Dendritic cell treated with granulocyte-macrophage colony-stimulating factor and Interleukin-4, amounts not matched to agents 40 ng/mL and 50 ng/mL, for 4 days (primary cell): ENCODE measurements around the gene ASAP2.

ENCODE experiments used
- H3K27ac Mint-ChIP-seq: one replicate; pipeline ENCODE4 v1.8.0; 2022; ENCODE audit warnings: mild to moderate bottlenecking, mixed read lengths
- H3K27me3 Mint-ChIP-seq: one replicate; pipeline ENCODE4 v1.8.0; 2022; ENCODE audit warnings: mild to moderate bottlenecking, mixed read lengths
- H3K36me3 Mint-ChIP-seq: one replicate; pipeline ENCODE4 v1.8.0; 2022; ENCODE audit warnings: low read depth, mixed read lengths
- H3K4me1 Mint-ChIP-seq: one replicate; pipeline ENCODE4 v1.8.0; 2022; ENCODE audit warnings: low read depth, mixed read lengths
- H3K4me3 Mint-ChIP-seq: one replicate; pipeline ENCODE4 v1.8.0; 2022; ENCODE audit warnings: mild to moderate bottlenecking, moderate library complexity, mixed read lengths
- H3K9me3 Mint-ChIP-seq: one replicate; pipeline ENCODE4 v1.8.0; 2022; ENCODE audit warnings: mixed read lengths
- intact Hi-C: fragments of 100-400 bp; cut with micrococcal nuclease; formaldehyde crosslinking; loops from one replicate; pipeline ENCODE4 v1.15.0; 2022

The ASAP2 gene

DNA sequence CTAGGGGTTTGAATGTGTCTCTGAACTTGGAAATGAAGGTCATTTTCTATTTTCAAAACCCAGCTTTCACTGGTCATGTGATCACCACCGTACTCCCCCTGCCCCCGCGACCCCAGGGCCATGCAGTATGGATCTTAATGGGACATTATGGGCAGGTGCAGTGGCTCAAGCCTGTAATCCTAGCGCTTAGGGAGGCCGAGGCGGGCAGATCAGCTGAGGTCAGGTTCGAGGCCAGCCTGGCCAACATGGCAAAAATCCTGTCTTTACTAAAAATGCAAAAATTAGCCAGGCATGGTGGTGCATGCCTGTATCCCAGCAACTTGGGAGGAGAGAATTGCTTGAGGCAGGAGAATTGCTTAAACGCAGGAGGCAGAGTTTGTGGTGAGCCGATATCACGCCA is 139.4 kb downstream of the ASAP2 start:
- H3K27me3 Mint-ChIP-seq, result no peaks in the 10 kb centered on the region
- intact Hi-C loops, result no loop called here

DNA sequence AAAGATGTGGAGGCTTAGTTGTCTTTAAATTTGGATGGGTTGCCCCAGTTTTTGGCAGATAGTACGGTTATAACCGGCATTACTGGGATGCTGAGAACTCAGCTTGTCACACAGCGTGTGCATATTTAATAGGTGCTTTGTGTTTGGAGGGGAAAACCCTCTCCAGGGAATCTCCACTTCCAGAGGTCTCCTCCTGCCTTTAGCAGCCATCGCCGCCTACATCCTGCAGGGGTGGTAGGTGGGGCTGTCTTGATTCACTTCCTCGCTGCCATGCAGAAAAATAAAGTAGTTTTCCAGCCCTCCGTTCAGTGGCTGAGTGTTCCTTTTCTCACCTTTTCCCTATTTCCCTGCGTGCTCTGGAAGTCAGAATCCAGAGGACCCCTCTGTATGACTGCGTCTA is 140.3 kb downstream of the ASAP2 start:
- Mint-ChIP-seq H3K9me3 (no peaks in the 10 kb centered on the region), H3K36me3 (peaks cover 13% of the 10 kb centered on the region), H3K4me3 (no peak overlapping the region), H3K4me1 (peaks cover 14% of the 10 kb centered on the region), H3K27ac (no peak overlapping the region), H3K27me3 (no peaks in the 10 kb centered on the region)
- intact Hi-C loops, result no loop called here

More for the DNA sequence above, 139.4 kb downstream of the ASAP2 start:
- Mint-ChIP-seq H3K36me3 (peaks cover 7% of the 10 kb centered on the region), H3K9me3 (no peaks in the 10 kb centered on the region), H3K4me1 (peaks cover 17% of the 10 kb centered on the region), H3K4me3 (no peak overlapping the region), H3K27ac (no peak overlapping the region)

DNA sequence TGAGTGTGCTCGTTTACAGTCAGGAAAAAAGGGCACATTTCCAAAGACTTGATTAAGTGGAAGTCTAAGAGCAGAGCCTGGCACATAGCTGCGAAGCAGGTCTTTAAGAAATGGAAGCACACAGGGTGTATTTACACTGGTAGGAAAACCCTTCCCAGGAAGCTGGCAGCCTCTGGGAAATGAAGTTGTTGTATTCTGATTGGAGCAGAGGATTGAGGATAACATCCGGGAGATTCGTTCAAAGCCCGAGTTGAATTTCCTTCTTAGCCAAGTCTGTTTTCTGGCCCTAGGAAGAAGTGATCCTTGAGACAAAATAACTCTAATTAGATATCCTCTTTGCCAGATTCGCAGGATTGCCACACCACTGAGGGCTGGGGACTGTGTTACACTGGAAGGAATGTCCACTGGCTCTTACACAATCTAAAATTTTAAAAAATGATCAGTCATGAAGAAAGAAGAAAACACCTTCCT is 140.8 kb downstream of the ASAP2 start:
- H3K27ac Mint-ChIP-seq, result no peak overlapping the region
- intact Hi-C loops, result no loop called here
- H3K9me3 Mint-ChIP-seq, result no peaks in the 10 kb centered on the region
- H3K4me3 Mint-ChIP-seq, result no peak overlapping the region
- H3K36me3 Mint-ChIP-seq, result peaks cover 14% of the 10 kb centered on the region
- peaks cover 9% of the 10 kb centered on the region for H3K4me1 Mint-ChIP-seq
- no peaks in the 10 kb centered on the region for H3K27me3 Mint-ChIP-seq

DNA sequence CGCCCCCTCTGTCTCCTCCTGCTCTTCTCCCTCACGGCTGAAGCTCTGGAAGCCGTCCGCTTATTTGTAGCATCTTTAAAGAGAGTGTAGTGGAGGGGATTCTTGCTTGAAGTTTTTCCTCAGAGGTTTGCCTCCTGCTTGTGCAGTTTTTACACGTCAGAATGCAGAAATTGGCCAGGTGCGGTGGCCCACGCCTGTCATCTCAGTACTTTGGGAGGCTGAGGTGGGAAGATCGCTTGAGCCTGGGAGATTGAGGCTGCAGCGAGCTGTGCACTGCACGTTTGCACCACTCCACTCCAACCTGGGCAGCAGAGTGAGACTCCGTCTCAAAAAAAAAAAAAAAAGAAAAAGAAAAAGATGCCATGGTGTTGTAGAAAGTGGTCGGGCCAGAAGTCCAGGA is 147.7 kb downstream of the ASAP2 start:
- intact Hi-C loops, result no loop called here
- Mint-ChIP-seq H3K27me3 (no peaks in the 10 kb centered on the region), H3K9me3 (no peaks in the 10 kb centered on the region), H3K4me1 (no peaks in the 10 kb centered on the region), H3K27ac (no peak overlapping the region), H3K4me3 (no peak overlapping the region), H3K36me3 (peaks cover 50% of the 10 kb centered on the region)

DNA sequence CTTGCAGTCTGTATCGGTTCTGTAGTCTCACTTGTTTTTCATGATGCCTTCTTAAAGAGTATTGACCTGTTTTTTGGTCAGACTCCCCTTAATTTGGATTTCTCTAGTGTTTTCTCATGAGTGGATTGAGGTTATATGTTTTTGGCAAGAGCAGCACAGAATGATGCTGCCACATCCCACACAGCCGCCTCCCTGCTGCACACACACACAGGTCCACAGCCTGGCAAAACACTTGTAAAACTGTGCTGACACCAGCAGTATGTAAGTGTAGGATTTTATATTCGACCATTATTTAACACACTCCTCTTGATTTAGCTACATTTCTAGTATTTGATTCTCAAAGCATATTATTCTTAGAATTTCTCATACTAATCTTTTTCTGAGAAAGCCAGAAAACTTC is 148.7 kb downstream of the ASAP2 start:
- H3K27ac Mint-ChIP-seq, result no peak overlapping the region
- H3K4me1 Mint-ChIP-seq, result no peaks in the 10 kb centered on the region
- peaks cover 52% of the 10 kb centered on the region for H3K36me3 Mint-ChIP-seq
- no peaks in the 10 kb centered on the region for H3K9me3 Mint-ChIP-seq
- no peak overlapping the region for H3K4me3 Mint-ChIP-seq
- no peaks in the 10 kb centered on the region for H3K27me3 Mint-ChIP-seq
- intact Hi-C loops, result no loop called here

DNA sequence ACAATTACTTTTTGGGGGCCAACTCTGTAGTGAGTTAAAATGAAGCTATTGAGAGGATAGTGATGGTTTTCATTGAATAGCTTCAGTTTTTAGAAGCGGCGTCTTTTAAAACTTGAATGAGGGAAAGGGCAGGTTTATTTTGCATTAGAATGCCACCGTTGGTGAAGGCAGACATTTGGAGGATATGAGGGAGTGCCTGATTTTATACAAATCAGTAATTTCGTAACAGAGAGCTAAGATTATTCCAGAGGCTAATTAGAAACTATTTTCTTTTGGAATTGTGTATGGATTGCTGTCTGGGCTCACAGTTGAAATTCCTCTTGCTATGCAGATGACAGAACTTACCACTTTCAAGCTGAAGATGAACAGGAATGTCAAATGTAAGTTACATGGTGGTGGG is 149.1 kb downstream of the ASAP2 start:
- Mint-ChIP-seq H3K27ac (no peak overlapping the region), H3K36me3 (peaks cover 48% of the 10 kb centered on the region), H3K4me3 (no peak overlapping the region), H3K4me1 (no peaks in the 10 kb centered on the region), H3K9me3 (no peaks in the 10 kb centered on the region), H3K27me3 (no peaks in the 10 kb centered on the region)
- intact Hi-C loops, result no loop called here

DNA sequence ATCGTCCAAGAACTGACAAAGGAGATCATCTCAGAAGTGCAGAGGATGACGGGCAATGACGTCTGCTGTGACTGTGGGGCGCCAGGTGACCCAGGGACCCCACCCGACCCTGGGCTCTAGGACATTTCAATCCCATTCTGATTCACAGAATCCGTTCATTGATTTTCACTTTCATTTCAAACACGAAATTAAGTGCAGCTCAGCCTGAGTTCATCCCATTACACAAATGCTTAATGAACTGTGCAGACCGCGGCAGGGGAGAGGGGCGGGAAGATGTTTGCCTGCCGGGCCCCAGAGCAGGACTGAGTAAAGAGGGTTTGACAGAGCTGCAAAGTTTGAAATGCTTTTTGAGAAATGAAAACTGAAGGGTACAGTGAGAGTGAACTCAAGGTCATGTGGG is 149.6 kb downstream of the ASAP2 start:
- no peaks in the 10 kb centered on the region for H3K27me3 Mint-ChIP-seq
- no peaks in the 10 kb centered on the region for H3K4me1 Mint-ChIP-seq
- H3K9me3 Mint-ChIP-seq, result no peaks in the 10 kb centered on the region
- intact Hi-C loops, result no loop called here
- no peak overlapping the region for H3K27ac Mint-ChIP-seq
- peaks cover 44% of the 10 kb centered on the region for H3K36me3 Mint-ChIP-seq
- H3K4me3 Mint-ChIP-seq, result no peak overlapping the region

DNA sequence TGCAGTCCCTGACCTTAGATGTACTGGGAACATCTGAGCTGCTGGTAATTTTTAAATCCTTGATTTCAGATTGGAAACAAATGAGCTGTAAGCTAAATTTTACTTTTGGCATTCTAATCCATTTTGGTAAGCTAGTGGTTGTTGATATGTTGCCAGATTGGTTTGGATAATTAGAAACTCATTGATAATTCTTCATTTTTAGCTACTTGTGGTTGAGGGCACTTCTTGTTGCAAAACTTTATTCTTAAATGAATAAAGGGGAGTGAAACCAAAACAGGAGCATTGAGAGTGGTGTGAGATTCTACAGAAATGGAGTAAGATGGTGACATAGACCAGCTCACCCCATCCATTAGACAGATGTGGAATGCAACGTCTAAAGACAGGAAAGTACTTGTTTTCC is 152.2 kb downstream of the ASAP2 start:
- no peaks in the 10 kb centered on the region for H3K4me1 Mint-ChIP-seq
- no peaks in the 10 kb centered on the region for H3K27me3 Mint-ChIP-seq
- intact Hi-C loops, result no loop called here
- no peak overlapping the region for H3K4me3 Mint-ChIP-seq
- H3K36me3 Mint-ChIP-seq, result peaks cover 33% of the 10 kb centered on the region
- H3K27ac Mint-ChIP-seq, result no peak overlapping the region
- no peaks in the 10 kb centered on the region for H3K9me3 Mint-ChIP-seq

DNA sequence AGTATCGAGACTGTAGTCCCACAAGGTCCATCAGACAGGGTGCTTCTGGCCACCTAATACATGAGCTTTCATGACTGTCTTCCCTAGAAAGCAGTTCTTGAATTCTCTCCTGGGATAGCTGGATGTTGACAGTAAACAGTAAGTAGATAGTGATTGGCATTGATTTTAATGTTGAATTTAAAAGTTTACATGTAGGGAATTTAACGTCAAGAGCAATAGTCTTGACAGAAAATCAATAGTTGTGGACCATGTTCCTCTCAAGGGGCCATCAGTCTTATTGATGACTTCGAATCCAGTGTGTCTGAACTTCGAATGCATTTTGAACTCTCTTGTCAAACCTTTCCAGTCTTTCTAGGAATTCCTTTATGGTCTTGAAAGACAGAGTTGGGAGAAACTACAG is 152.9 kb downstream of the ASAP2 start:
- Mint-ChIP-seq H3K36me3 (peaks cover 33% of the 10 kb centered on the region), H3K4me3 (no peak overlapping the region), H3K4me1 (no peaks in the 10 kb centered on the region), H3K9me3 (no peaks in the 10 kb centered on the region), H3K27ac (no peak overlapping the region), H3K27me3 (no peaks in the 10 kb centered on the region)
- intact Hi-C loops, result no loop called here

DNA sequence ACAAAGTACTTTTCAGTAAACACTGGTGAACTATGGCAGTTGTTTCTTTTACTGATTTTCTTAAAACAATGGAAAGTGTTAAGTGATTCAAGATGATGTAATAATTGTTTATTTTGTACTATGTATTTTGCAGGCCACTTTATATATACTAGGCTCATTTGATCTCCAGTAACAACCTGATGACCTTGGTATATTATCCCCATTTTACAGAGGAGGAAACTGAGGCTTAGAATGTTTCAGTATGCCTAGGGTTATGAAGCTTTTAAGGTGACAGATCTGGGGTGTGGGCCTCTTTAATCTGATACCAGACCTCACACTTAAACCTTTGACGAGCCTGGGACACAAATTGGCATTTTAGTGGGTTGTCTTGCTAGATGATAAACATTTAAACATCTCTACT is 153.5 kb downstream of the ASAP2 start:
- no peaks in the 10 kb centered on the region for H3K9me3 Mint-ChIP-seq
- intact Hi-C loops, result no loop called here
- H3K27ac Mint-ChIP-seq, result no peak overlapping the region
- H3K36me3 Mint-ChIP-seq, result peaks cover 33% of the 10 kb centered on the region
- no peak overlapping the region for H3K4me3 Mint-ChIP-seq
- H3K4me1 Mint-ChIP-seq, result no peaks in the 10 kb centered on the region
- no peaks in the 10 kb centered on the region for H3K27me3 Mint-ChIP-seq

DNA sequence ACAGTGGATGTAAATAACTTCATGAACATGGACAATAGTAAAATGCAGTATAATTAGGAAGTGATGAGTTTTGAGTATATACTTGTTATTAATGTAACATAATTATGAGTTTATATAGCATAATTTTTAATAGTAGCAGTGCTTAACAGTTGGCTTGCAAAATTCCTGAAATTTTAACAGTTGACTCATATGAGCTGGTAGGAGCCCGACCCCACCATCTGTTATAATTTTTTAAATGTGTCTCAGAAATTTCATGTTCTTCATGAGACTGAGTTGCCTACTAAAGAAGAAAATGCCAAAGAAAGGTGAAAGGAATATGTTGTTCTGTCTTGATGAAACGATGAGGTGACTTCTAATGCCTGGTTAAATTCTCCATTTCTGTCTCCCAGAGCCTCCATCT is 154.1 kb downstream of the ASAP2 start:
- H3K4me3 Mint-ChIP-seq, result no peak overlapping the region
- no peaks in the 10 kb centered on the region for H3K4me1 Mint-ChIP-seq
- no peaks in the 10 kb centered on the region for H3K27me3 Mint-ChIP-seq
- H3K36me3 Mint-ChIP-seq, result peaks cover 32% of the 10 kb centered on the region
- H3K9me3 Mint-ChIP-seq, result no peaks in the 10 kb centered on the region
- intact Hi-C loops, result no loop called here
- H3K27ac Mint-ChIP-seq, result no peak overlapping the region

DNA sequence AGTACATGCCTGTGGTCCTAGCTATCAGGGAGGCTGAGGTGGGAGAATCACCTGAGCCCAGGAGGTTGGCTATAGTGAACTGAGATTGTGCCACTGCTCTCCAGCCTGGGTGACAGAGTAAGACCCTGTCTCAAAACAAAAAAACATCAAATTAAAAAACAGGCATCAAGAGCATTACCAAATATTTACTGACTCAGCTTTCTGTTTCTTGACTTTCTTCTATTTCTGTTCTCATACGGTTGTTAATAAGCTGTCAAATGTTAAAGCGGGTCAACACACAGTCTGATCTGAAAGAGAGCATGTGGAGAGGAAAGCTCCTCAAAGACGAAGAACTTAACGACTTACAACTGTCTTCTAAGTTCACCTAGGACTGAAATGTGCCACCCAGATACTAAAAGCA is 157.8 kb downstream of the ASAP2 start:
- Mint-ChIP-seq H3K4me3 (no peak overlapping the region), H3K4me1 (no peaks in the 10 kb centered on the region), H3K27me3 (no peaks in the 10 kb centered on the region), H3K36me3 (peaks cover 36% of the 10 kb centered on the region), H3K9me3 (no peaks in the 10 kb centered on the region), H3K27ac (no peak overlapping the region)
- intact Hi-C loops, result no loop called here

DNA sequence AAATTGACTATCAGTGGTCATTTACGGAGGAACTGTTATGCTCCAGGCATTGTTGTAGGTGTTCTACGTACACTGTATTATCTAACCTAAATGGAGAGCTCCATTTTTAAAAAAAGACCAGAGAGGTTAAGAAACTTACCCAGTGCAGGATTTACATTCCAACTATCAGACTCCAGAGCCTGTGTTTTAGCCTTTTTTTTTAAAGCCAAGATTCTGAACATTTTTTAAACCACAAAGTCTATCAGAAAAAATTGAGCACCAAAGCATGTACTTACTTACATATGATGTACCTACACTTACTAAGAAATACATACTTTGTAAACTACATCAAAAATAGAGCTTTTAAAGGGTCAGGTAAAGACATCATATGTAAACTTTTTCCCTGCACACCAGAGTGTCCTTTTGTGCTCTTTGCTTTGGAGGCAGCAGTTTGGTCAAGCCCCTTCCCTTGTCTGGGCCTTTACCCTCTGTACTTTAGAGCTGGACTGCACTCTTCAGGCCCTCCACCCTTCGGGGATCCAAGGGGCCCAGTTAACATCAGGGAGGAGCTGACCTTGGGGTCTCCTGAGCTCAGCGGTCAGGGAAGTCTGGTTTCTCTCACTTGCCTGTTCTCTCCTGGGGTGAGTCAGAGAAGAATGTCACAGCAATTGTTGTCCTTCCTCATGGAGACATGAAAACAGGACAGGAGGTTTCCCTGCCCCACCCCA is 158.3 kb downstream of the ASAP2 start:
- H3K27ac Mint-ChIP-seq, result no peak overlapping the region
- no peaks in the 10 kb centered on the region for H3K9me3 Mint-ChIP-seq
- no peaks in the 10 kb centered on the region for H3K4me1 Mint-ChIP-seq
- intact Hi-C loops, result no loop called here
- peaks cover 37% of the 10 kb centered on the region for H3K36me3 Mint-ChIP-seq
- H3K4me3 Mint-ChIP-seq, result no peak overlapping the region
- H3K27me3 Mint-ChIP-seq, result no peaks in the 10 kb centered on the region

DNA sequence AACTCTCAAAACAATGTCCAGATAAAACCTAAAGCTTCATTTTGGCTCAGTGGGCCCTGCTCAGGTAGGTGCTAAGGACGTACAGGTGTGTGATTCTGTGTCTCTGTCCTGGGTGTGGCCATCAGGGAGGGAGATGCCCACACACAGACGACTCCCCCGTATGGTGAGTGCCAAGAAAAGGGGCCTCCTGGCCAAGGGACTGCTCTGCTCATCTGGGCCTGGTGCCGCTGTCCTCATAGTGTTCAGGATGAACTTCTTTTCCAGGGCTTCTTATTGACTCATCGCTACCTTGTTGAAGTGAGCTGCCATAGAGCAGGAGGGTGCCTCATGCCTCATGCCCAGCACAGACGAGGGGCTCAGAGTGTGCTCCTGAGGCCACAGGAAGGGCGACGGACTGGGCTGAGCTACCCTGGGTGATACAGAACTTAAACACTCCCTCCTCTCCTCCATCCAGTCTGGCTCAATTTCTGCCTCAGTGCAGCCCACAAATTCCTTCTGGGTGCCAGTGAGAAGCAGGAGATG is 158.9 kb downstream of the ASAP2 start:
- H3K27ac Mint-ChIP-seq, result no peak overlapping the region
- no peaks in the 10 kb centered on the region for H3K4me1 Mint-ChIP-seq
- no peak overlapping the region for H3K4me3 Mint-ChIP-seq
- peaks cover 37% of the 10 kb centered on the region for H3K36me3 Mint-ChIP-seq
- no peaks in the 10 kb centered on the region for H3K9me3 Mint-ChIP-seq
- H3K27me3 Mint-ChIP-seq, result no peaks in the 10 kb centered on the region
- intact Hi-C loops, result no loop called here

DNA sequence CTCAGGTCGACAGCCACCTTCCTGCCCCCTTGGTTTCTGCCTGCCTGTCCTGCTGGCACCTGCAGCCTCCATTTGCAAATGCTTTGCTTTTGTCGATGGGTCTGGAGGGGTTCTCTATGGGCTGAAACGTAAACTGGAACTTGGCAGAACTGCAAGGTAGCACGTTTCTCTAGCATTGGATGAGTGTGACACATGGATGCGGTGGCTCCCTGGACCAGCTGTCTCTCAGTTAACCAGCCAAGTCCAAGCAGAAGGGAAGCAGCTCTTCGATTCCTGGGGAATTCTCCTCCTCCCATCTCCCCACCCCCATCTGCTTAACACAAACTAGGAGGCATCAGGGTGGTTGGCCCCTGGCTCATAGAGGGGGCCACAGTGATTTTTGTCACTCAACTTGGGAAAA is 159.4 kb downstream of the ASAP2 start:
- no peak overlapping the region for H3K4me3 Mint-ChIP-seq

More for the DNA sequence above, 159.4 kb downstream of the ASAP2 start:
- H3K27ac Mint-ChIP-seq, result no peak overlapping the region
- intact Hi-C loops, result no loop called here
- H3K4me1 Mint-ChIP-seq, result no peaks in the 10 kb centered on the region
- H3K9me3 Mint-ChIP-seq, result no peaks in the 10 kb centered on the region
- peaks cover 42% of the 10 kb centered on the region for H3K36me3 Mint-ChIP-seq
- no peaks in the 10 kb centered on the region for H3K27me3 Mint-ChIP-seq
